Stimulated activated CD8-positive, alpha-beta memory T cell treated with anti-CD3 and anti-CD28 coated beads, Interleukin-4, amount 100 ng/mL, for 48 hours (primary cell): ENCODE measurements around the gene LRP6.
A peak's percentile ranks its signal among the peaks of the same experiment; 100 is the strongest.

Experiments
- DNase-seq: peaks from one replicate; pipeline ENCODE4 v3.0.0-alpha.2; 2020

The LRP6 gene

GRCh38 chr12:12108441-12109058, 158.3 kb downstream of the LRP6 start:
- no peak for DNase-seq

- DNase-seq = no peak
Measured at GRCh38 chr12:12107678-12108077, 159.2 kb downstream of the LRP6 start.

GRCh38 chr12:12099102-12099501, 167.7 kb downstream of the LRP6 start:
- no peak for DNase-seq

GRCh38 chr12:12098691-12099015, 168.2 kb downstream of the LRP6 start:
- DNase-seq = no peak

- no peak for DNase-seq
Measured at GRCh38 chr12:12097891-12098690, 168.8 kb downstream of the LRP6 start.

- no peak for DNase-seq
Measured at GRCh38 chr12:12095021-12095420, 171.8 kb downstream of the LRP6 start.

- no peak for DNase-seq
Measured at GRCh38 chr12:12094481-12094880, 172.4 kb downstream of the LRP6 start.

- no peak for DNase-seq
Measured at GRCh38 chr12:12091977-12092663, 174.7 kb downstream of the LRP6 start.

GRCh38 chr12:12091071-12091470, 175.8 kb downstream of the LRP6 start:
- DNase-seq = no peak

GRCh38 chr12:12088761-12089160, 178.1 kb downstream of the LRP6 start:
- no peak for DNase-seq

GRCh38 chr12:12088147-12088546, 178.7 kb downstream of the LRP6 start:
- DNase-seq = no peak

- DNase-seq = no peak
Measured at GRCh38 chr12:12087693-12088034, 179.2 kb downstream of the LRP6 start.

- DNase-seq = no peak
Measured at GRCh38 chr12:12086973-12087692, 179.7 kb downstream of the LRP6 start.

GRCh38 chr12:12086362-12086761, 180.5 kb downstream of the LRP6 start:
- DNase-seq = no peak

GRCh38 chr12:12083688-12084087, 183.2 kb downstream of the LRP6 start:
- DNase-seq = no peak

GRCh38 chr12:12081836-12082497, 184.9 kb downstream of the LRP6 start:
- DNase-seq = no peak

- DNase-seq = no peak
Measured at GRCh38 chr12:12079291-12079690, 187.6 kb downstream of the LRP6 start.

- DNase-seq = peak; percentile 46
Measured at GRCh38 chr12:12072064-12072760, 194.6 kb downstream of the LRP6 start.

- DNase-seq = peak; percentile 30
Measured at GRCh38 chr12:12070674-12071656, 195.9 kb downstream of the LRP6 start, which contains the start of gene BCL2L14. Gene BCL2L14 (plus strand): TSS chr12:12070939. CDS start chr12:12079306, 8,367 bp downstream.

GRCh38 chr12:12069821-12070548, 196.9 kb downstream of the LRP6 start:
- DNase-seq = no peak
